GM19438 (cell line): ENCODE results near the gene PRPSAP1.

ENCODE experiments used
- ATAC-seq: cut with Tn5 transposase; IDR thresholded peaks from one replicate; pipeline ENCODE4 v1.9.1; 2021; ENCODE audit warnings: low read depth; ENCODE audit not compliant: unreplicated experiment

The PRPSAP1 gene

GRCh38 chr17:76353599-76354316, at the start of gene PRPSAP1:
TSS of gene PRPSAP1 (minus strand) at chr17:76353916. CDS start at chr17:76353703, 213 bp downstream.
- peak; percentile 83 for ATAC-seq

- ATAC-seq, result no peak
These were observed 49.0 kb upstream of the PRPSAP1 start for GRCh38 chr17:76402711-76403110.

GRCh38 chr17:76399175-76400172, 45.8 kb upstream of the PRPSAP1 start:
- no peak for ATAC-seq

- ATAC-seq, result no peak
These were observed 44.9 kb upstream of the PRPSAP1 start for GRCh38 chr17:76398523-76399174.

GRCh38 chr17:76397687-76398522, 44.2 kb upstream of the PRPSAP1 start:
- ATAC-seq, result no peak

GRCh38 chr17:76397184-76397583, 43.5 kb upstream of the PRPSAP1 start:
- no peak for ATAC-seq

- ATAC-seq, result no peak
These were observed 42.3 kb upstream of the PRPSAP1 start for GRCh38 chr17:76395980-76396379.

- no peak for ATAC-seq
These were observed 40.5 kb upstream of the PRPSAP1 start for GRCh38 chr17:76394166-76394565.

- ATAC-seq, result no peak
These were observed 37.5 kb upstream of the PRPSAP1 start for GRCh38 chr17:76391200-76391715.

- no peak for ATAC-seq
These were observed 36.3 kb upstream of the PRPSAP1 start for GRCh38 chr17:76390003-76390421.

GRCh38 chr17:76388966-76389888, 35.5 kb upstream of the PRPSAP1 start:
- ATAC-seq, result no peak

GRCh38 chr17:76386966-76387765, 33.5 kb upstream of the PRPSAP1 start:
- ATAC-seq, result no peak

- no peak for ATAC-seq
These were observed 32.4 kb upstream of the PRPSAP1 start for GRCh38 chr17:76385892-76386786.

- no peak for ATAC-seq
These were observed 31.5 kb upstream of the PRPSAP1 start for GRCh38 chr17:76384987-76385891.

GRCh38 chr17:76384222-76384986, 30.7 kb upstream of the PRPSAP1 start, which contains the start of gene SPHK1:
TSS of gene SPHK1 (plus strand) at chr17:76384609. CDS start at chr17:76385645, 1,036 bp downstream.
- peak; percentile 45 for ATAC-seq
